Mucosa of rectum (tissue), 2 donors: ENCODE results near the gene RAP1B.

Source experiments
- H3K27ac ChIP-seq, 2 donors: one replicate each; pipeline ENCODE4 v1.7.0; 2013; ENCODE audit warnings: inconsistent platforms in 2 of 2, low read depth in 2 of 2, low read length in 2 of 2
- H3K27me3 ChIP-seq, 2 donors: one replicate each; pipeline ENCODE4 v1.7.0; 2013; ENCODE audit warnings: low read length in 2 of 2; ENCODE audit not compliant: control insufficient read depth in 2 of 2, insufficient read depth in 2 of 2
- H3K36me3 ChIP-seq, 2 donors: one replicate each; pipeline ENCODE4 v1.7.0; 2013; ENCODE audit warnings: low read length in 2 of 2; ENCODE audit not compliant: control insufficient read depth in 2 of 2, insufficient read depth in 2 of 2
- H3K4me1 ChIP-seq, 2 donors: one replicate each; pipeline ENCODE4 v1.7.0; 2013; ENCODE audit warnings: low read length in 2 of 2, mild to moderate bottlenecking in 1 of 2; ENCODE audit not compliant: control insufficient read depth in 2 of 2, insufficient read depth in 2 of 2
- H3K4me3 ChIP-seq, 2 donors: one replicate each; pipeline ENCODE4 v1.7.0; 2013; ENCODE audit warnings: low read length in 2 of 2
- H3K9ac ChIP-seq, 2 donors: one replicate each; pipeline ENCODE4 v1.7.0; 2013; ENCODE audit warnings: low read length in 2 of 2, low read depth in 1 of 2, mild to moderate bottlenecking in 1 of 2
- H3K9me3 ChIP-seq, 2 donors: one replicate each; pipeline ENCODE4 v1.7.0; 2013; ENCODE audit warnings: low read length in 2 of 2; ENCODE audit not compliant: control insufficient read depth in 2 of 2
- donor health status: healthy.
- donor health status: Normal muscosa, but diverticular disease.

Gene RAP1B

DNA sequence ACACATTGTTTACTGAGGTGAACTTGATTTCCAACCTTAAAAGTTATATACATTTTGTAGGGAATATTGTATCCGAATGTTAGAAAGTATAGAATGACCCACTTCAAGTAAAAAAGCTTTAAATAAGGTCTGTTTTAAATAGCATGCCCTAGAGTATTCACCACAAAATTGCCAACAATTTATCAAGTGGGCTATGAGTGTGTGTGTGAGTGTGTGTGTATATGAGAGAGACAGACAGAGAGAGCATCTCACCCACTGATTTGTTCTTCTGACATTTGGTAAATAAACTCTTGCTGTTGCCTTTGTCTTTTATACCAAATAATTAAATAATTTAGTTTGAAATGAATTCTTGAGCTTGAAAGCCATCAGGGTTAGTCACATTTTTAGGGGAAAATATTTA lies 29.8 kb upstream of the RAP1B start:
- Histone ChIP-seq H3K4me3 (no peak overlapping the region), H3K9ac (no peak overlapping the region), H3K36me3 (no peaks in the 10 kb centered on the region), H3K27me3 (no peaks in the 10 kb centered on the region), H3K4me1 (no peaks in the 10 kb centered on the region), H3K27ac (no peak overlapping the region), H3K9me3 (no peaks in the 10 kb centered on the region)

DNA sequence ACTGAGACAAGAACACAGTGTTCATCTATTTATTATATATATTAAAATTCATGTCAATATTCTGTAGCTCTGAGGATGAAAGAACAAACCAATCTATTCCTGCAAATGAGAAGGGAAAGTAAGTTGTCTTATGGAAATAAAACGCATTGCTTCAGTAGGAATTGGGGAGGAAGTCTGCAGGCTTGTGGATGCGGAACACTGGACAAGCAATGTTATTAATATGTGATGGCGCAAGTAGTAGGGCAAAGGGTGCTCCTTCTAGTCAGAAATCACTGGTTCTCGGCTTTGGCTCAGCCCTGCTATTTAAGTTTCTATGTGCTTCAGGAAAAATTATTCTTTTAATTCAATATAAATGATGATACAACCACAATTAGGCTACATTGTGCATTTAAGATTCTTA lies 28.8 kb upstream of the RAP1B start:
- no peak overlapping the region for H3K27ac ChIP-seq
- no peaks in the 10 kb centered on the region for H3K4me1 ChIP-seq
- no peaks in the 10 kb centered on the region for H3K27me3 ChIP-seq
- no peak overlapping the region for H3K9ac ChIP-seq
- no peaks in the 10 kb centered on the region for H3K36me3 ChIP-seq
- H3K4me3 ChIP-seq = no peak overlapping the region
- no peaks in the 10 kb centered on the region for H3K9me3 ChIP-seq

DNA sequence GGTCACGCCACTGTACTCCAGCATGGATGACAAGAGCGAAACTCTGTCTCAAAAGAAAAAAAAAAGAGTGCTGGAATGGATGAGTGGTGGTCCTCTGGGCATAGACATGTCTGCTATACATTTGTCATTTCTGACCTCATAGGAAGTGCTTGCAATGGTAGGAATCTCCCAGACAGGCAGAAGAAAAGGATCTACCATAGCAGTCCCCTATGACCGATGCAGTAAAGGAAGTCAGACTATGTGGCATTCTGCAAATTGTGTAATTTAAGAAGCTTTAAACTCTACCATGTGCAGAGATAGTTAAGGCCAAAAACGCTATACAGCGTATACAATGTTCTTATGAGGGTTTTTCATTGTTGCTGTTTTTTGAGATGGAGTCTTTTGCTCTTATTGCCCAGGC lies 24.7 kb upstream of the RAP1B start:
- no peaks in the 10 kb centered on the region for H3K27me3 ChIP-seq
- H3K4me1 ChIP-seq = no peaks in the 10 kb centered on the region
- H3K36me3 ChIP-seq = no peaks in the 10 kb centered on the region
- no peak overlapping the region for H3K9ac ChIP-seq
- no peak overlapping the region for H3K27ac ChIP-seq
- peaks cover 0 to 8% of the 10 kb centered on the region in 2 donors for H3K9me3 ChIP-seq
- H3K4me3 ChIP-seq = no peak overlapping the region

- Histone ChIP-seq H3K9me3 (peaks cover 0 to 8% of the 10 kb centered on the region in 2 donors), H3K4me1 (no peaks in the 10 kb centered on the region), H3K27ac (no peak overlapping the region), H3K9ac (no peak overlapping the region), H3K36me3 (no peaks in the 10 kb centered on the region), H3K4me3 (no peak overlapping the region), H3K27me3 (no peaks in the 10 kb centered on the region)
These were observed 23.2 kb upstream of the RAP1B start for GRCh38 chr12:68587448-68587873.

DNA sequence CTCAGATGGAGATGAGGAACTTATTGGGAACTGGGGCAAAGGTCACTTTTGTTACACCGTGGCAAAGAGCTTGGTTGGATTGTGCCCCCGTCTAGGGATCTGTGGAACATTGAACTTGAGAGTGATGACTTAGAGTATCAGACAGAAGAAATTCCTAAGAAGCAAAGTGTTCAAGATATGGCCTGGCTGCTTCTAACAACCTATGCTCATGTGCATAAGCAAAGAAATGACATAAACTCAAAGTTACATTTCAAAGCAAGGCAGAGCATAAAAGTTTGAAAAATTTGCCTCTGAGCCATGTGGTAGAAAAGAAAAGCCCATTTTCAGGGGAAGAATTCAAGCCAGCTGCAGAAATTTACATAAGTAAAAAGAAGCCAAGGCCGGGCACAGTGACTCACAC lies 21.5 kb upstream of the RAP1B start:
- Histone ChIP-seq H3K27ac (no peak overlapping the region), H3K9me3 (peaks cover 0 to 8% of the 10 kb centered on the region in 2 donors), H3K9ac (no peak overlapping the region), H3K36me3 (no peaks in the 10 kb centered on the region), H3K4me3 (no peak overlapping the region), H3K4me1 (no peaks in the 10 kb centered on the region), H3K27me3 (no peaks in the 10 kb centered on the region)

DNA sequence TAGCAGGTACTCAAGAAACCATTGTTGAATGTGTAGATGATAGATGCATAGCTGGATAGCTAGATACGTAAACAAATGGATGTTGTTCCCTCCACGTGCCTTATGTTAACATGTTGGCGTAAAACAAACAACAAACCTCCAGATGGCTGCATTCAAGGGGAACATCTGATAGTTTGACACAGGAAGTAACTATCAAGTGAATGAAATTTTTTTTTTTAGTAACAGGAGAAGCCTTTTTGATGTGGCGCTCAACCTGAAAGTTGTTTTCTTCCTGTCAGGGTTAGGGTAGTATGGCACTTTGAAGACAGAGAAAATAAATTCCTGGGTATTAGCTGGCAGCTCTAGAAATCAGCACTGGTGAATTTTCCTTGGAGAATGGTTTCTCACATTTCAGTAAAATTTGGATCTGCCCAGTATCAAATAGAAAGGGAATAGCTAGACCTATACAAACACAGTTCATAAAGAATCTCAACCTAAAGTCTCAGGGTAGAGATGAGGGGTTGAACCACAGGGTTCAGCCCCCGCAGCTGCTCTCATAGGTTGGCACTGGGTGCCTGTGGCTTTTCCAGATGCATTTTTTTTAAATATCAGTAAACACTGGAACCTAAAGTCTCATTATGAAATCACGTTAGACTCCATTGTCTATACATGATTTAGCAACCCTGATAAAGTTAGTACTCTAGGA lies 18.8 kb upstream of the RAP1B start:
- H3K27ac ChIP-seq = no peak overlapping the region
- H3K9me3 ChIP-seq = peaks cover 0 to 8% of the 10 kb centered on the region in 2 donors
- no peak overlapping the region for H3K4me3 ChIP-seq
- no peak overlapping the region for H3K9ac ChIP-seq
- H3K4me1 ChIP-seq = no peaks in the 10 kb centered on the region
- no peaks in the 10 kb centered on the region for H3K36me3 ChIP-seq
- no peaks in the 10 kb centered on the region for H3K27me3 ChIP-seq

- Histone ChIP-seq H3K36me3 (no peaks in the 10 kb centered on the region), H3K27me3 (no peaks in the 10 kb centered on the region), H3K27ac (no peak overlapping the region), H3K4me3 (no peak overlapping the region), H3K9me3 (no peaks in the 10 kb centered on the region), H3K9ac (no peak overlapping the region), H3K4me1 (no peaks in the 10 kb centered on the region)
These were observed 15.5 kb upstream of the RAP1B start for GRCh38 chr12:68595241-68595640.

GRCh38 chr12:68601767-68602166 lies 8.9 kb upstream of the RAP1B start:
- H3K4me1 ChIP-seq = no peaks in the 10 kb centered on the region
- no peak overlapping the region for H3K9ac ChIP-seq
- no peaks in the 10 kb centered on the region for H3K9me3 ChIP-seq
- H3K36me3 ChIP-seq = no peaks in the 10 kb centered on the region
- no peak overlapping the region for H3K27ac ChIP-seq
- H3K27me3 ChIP-seq = no peaks in the 10 kb centered on the region
- no peak overlapping the region for H3K4me3 ChIP-seq

DNA sequence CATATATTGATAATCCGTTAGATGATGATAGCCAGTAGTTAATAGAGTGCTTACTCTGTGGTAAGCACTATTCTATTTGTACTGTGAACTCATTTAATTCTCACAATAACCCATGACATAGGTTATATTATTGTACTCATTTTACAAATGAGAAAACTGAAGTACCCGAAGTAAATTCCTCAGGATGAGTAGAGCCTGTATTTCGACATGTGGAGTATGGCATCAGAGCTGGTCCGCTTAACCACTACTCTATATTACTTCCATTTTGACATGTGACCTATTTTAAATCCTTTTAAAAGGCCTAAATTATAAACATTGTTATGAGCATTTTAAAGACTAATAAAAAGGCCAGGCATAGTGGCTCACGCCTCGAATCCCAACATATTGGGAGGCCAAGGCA lies 8.0 kb upstream of the RAP1B start:
- Histone ChIP-seq H3K4me3 (no peak overlapping the region), H3K36me3 (no peaks in the 10 kb centered on the region), H3K9ac (no peak overlapping the region), H3K27me3 (no peaks in the 10 kb centered on the region), H3K4me1 (no peaks in the 10 kb centered on the region), H3K9me3 (no peaks in the 10 kb centered on the region), H3K27ac (no peak overlapping the region)

- H3K4me3 ChIP-seq = no peak overlapping the region
- H3K36me3 ChIP-seq = no peaks in the 10 kb centered on the region
- H3K9ac ChIP-seq = no peak overlapping the region
- H3K27me3 ChIP-seq = no peaks in the 10 kb centered on the region
- H3K4me1 ChIP-seq = peaks cover 12 to 14% of the 10 kb centered on the region in 2 donors
- H3K9me3 ChIP-seq = no peaks in the 10 kb centered on the region
- H3K27ac ChIP-seq = no peak overlapping the region
These were observed 2.5 kb upstream of the RAP1B start for GRCh38 chr12:68608191-68608590.

- Histone ChIP-seq H3K27me3 (no peaks in the 10 kb centered on the region), H3K9ac (peak overlapping the region; percentile 90 to 92), H3K27ac (peak overlapping the region; percentile 95 to 99), H3K4me1 (peaks cover 30 to 32% of the 10 kb centered on the region in 2 donors), H3K36me3 (peaks cover 0 to 4% of the 10 kb centered on the region in 2 donors), H3K9me3 (no peaks in the 10 kb centered on the region), H3K4me3 (peak overlapping the region; percentile 77 to 88)
These were observed 715 bp upstream of the RAP1B start for GRCh38 chr12:68609998-68610369.
